VCaP (cell line): ENCODE measurements around the gene EPM2AIP1.

ENCODE experiments used
- H3K27ac ChIP-seq: fragments of 450-650 bp; 2 replicates; pipeline ENCODE4 v1.5.1; 2017
- TF ChIP-seq, protein P1 (sequence below): fragments of 450-650 bp; conservative IDR thresholded peaks from 2 replicates; pipeline ENCODE4 v1.5.1; 2017; ENCODE audit warnings: mild to moderate bottlenecking, moderate library complexity

EPM2AIP1 gene

DNA sequence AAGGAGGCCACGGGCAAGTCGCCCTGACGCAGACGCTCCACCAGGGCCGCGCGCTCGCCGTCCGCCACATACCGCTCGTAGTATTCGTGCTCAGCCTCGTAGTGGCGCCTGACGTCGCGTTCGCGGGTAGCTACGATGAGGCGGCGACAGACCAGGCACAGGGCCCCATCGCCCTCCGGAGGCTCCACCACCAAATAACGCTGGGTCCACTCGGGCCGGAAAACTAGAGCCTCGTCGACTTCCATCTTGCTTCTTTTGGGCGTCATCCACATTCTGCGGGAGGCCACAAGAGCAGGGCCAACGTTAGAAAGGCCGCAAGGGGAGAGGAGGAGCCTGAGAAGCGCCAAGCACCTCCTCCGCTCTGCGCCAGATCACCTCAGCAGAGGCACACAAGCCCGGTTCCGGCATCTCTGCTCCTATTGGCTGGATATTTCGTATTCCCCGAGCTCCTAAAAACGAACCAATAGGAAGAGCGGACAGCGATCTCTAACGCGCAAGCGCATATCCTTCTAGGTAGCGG lies at the start of gene EPM2AIP1:
EPM2AIP1 (minus strand) TSS at position 326 of the 520 bp plus-strand sequence; CDS start at position 272, 54 bp downstream.
- TF ChIP-seq, protein P1, sequence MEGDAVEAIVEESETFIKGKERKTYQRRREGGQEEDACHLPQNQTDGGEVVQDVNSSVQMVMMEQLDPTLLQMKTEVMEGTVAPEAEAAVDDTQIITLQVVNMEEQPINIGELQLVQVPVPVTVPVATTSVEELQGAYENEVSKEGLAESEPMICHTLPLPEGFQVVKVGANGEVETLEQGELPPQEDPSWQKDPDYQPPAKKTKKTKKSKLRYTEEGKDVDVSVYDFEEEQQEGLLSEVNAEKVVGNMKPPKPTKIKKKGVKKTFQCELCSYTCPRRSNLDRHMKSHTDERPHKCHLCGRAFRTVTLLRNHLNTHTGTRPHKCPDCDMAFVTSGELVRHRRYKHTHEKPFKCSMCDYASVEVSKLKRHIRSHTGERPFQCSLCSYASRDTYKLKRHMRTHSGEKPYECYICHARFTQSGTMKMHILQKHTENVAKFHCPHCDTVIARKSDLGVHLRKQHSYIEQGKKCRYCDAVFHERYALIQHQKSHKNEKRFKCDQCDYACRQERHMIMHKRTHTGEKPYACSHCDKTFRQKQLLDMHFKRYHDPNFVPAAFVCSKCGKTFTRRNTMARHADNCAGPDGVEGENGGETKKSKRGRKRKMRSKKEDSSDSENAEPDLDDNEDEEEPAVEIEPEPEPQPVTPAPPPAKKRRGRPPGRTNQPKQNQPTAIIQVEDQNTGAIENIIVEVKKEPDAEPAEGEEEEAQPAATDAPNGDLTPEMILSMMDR: peak; percentile 38
- H3K27ac ChIP-seq: peak within 1 kb of the TSS; percentile 92

DNA sequence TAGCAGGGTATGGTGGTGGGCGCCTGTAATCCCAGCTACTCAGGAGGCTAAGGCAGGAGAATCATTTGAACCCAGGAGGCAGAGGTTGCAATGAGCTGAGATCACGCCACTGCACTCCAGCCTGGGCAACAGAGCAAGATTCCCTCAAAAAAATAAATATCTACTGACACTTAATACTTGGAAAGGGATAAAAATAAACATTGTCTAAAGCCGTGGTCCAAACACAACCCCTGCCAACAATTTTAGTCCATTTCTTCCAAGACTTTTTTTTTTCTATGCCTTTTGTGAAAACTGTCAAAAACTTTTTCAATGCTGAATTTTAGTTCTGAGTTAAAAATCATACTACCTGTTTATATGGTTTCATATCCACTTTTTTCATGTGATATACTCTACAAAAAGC lies 49.8 kb upstream of the EPM2AIP1 start:
- H3K27ac ChIP-seq: peak overlapping the region; percentile 56

DNA sequence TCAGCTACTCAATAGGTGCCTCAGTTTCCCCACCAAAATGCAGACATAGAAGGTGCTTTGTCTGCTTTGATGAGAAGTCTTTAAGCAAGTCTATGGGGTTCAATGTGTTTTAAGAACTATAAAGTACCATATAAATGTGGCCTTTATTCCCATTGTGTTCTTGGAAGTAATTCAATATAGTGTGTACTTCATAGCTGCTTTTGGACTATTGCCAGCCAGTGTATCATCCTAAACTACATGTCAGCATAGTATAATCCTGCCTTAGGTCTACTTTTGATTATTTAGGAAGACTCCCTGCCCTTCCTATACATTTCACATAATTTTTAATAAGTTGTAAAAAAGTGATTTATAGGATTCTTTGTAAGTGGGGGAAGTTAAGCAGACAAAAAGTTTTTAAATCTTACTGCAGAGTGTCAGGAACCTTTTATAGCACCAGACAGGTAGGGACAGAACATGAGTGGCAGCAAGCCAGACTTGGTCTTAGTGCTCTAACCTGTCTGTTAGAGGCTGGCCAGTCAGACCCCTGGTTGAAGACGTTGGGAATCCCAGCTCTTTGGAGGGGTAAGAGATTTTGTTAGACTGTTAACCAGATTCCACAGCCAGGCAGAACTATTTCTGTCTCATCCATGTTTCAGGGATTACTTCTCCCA lies 48.7 kb upstream of the EPM2AIP1 start:
- H3K27ac ChIP-seq: peak overlapping the region; percentile 56
- TF ChIP-seq, protein P1: no peak

DNA sequence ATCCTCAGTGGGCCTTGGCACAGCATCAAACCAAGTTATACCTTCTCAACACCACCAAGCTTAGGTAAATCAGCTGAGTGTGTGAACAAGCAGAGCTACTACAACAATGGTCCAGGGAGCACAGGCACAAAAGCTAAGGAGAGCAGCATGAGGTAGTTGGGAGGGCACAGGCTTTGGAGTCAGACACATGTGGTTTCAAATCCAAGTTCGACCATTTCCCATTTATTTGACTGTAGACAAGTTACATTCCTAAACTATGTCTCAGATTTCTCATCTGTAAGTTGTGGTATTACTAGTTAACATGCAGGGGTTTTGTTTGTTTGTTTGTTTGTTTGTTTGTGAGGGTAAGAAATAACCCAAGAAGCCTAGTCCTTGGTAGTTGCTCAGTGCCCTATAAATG lies 47.3 kb upstream of the EPM2AIP1 start:
- H3K27ac ChIP-seq: peak overlapping the region; percentile 56
- TF ChIP-seq, protein P1: no peak

DNA sequence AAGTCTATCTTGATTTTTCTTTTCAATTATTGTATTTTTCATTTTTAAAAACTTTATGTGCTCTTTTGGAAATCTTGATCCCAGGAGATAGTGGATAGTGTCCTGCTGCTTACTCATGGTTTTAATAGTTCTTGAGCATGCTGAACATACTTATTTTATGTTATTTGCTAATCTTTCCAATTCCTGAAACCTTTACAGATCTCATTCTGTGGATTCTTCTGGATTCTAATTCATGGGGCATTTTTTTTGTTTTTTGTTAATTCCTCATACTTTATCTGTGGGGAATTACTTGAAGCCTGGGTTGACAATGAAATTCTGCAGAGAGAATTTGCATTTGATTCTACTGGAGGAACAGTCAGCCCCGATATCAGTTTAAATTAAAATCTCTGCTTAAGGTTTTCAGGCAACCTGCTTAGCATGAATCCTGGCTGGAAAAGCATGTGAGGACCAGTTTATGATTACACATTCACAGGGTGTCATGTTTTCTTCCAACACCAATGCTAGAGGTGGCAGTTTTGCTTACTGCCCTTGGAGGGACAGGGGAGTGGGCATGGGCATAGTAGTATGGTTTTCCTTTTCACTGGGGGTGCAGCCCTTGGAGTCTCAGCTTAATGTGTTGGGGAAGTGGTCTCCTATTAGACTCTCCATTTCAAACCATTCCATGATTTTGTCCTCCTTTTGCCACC lies 46.4 kb upstream of the EPM2AIP1 start:
- H3K27ac ChIP-seq: no peak overlapping the region
- TF ChIP-seq, protein P1: no peak

DNA sequence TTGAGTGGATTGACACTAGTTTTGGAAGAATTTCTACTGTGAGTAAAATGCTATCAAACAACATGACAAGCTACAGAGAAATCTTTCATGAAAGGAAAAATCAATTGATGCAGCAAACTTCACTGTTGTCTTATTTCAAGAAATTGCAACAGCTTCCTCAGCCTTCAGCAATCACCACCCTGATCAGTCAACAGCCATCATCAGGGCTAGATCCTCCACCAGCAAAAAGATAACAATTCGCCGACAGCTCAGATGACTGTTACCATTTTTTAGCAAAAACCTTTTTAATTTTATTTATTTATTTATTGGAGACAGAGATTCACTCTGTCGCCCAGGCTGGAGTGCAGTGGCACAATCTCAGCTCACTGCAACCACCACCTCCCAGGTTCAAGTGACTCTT lies 44.4 kb upstream of the EPM2AIP1 start:
- TF ChIP-seq, protein P1: no peak
- no peak overlapping the region for H3K27ac ChIP-seq

DNA sequence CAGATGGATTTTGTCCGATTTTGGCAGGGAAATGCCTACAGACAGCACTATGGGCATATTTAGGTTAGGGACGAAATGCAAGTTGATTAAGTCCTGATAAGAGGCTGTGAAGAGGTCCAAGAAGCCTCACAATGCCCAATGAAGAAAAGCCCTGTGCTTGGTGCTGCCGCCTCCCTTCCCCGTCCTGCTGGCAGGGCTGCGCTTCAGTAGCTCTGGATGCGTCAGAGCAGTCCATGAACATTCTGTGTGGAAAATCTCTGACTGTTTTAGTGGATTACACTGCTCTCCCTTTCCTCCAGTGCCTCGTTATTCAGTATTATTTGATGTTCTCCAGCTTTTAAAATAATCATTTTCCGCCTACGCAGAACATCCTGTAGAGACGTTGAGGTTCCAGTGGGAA lies 40.0 kb upstream of the EPM2AIP1 start:
- TF ChIP-seq, protein P1: no peak
- H3K27ac ChIP-seq: no peak overlapping the region
